ENCODE data around the gene FAM72A. TPM values are rescaled to one million over a fixed set of nuclear protein-coding genes. Genes with fewer than 3 reads are reported as not detected.
A peak's percentile ranks its signal among the peaks of the same experiment; 100 is the strongest.
"Not testable (repeated sequence)": the region's sequence is repeated elsewhere in the genome, so short reads cannot be mapped to it uniquely, and the experiment has no call there.

The FAM72A gene
- total RNA-seq, 1 donor from 2014 or later: 1.2 TPM

DNA sequence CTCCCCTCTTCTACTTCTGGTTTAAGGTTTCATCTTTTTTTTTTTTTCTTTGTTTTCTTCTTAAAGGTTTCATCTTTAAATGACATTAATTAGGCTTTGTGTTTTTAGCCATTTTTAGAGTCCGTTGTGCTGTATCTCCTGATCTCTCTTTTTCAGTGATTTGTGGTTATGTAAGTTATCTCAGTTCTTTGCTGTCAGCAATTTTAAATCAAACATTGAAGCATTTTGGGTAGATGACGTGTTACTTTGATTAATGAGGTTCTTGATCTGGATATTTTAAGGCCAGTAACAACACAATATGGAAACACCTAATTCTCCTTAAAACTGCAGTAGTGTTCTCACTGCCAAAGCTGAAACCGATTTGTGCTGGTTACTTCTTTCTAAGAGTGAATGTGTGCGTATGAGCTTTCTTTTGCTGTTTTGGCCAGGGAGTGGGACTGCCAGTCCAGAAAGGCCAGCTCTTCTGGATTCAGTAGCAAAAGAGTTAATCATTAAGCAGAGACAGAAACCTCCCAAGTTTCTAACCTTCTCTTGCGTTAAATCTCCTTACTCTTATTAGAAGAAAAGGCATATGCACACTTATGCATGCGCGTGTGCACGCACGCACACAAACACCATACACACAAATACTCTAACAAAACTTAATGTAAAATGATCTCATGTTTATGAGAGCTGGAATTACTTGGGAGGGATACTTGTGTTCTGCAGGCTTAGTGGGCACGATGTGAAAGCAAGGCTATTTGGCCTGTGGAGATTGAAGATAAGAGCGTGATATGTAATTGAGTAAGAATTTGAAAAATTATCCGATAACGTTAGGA, 17.1 kb upstream of the FAM72A start:
- intact Hi-C loops (cut with DNase I); DNase-seq: not testable (repeated sequence)
- peak; percentile 23 for ATAC-seq (ENCODE audit: poor library complexity)

DNA sequence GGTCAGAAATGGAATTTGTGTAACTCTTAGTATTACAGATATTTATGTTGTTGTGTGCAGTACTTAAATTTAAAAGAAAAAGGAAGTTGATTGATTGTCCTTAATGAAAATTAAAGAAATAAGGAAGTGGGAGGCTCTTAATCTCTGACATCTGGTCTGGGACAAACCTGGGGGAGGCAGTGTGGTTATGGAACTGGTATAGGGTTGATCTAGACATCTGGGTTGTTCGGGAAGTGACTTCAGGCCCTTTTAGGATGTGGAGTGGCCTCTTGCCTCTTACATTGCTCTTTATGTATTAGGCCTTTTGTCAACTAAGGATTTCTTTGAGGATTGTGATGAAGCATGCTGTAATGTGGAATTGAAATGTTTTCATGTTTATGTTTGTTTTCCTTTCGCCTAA, 16.1 kb upstream of the FAM72A start:
- DNase-seq; intact Hi-C loops (cut with DNase I): not testable (repeated sequence)
- peak; percentile 54 for ATAC-seq (ENCODE audit: poor library complexity)

DNA sequence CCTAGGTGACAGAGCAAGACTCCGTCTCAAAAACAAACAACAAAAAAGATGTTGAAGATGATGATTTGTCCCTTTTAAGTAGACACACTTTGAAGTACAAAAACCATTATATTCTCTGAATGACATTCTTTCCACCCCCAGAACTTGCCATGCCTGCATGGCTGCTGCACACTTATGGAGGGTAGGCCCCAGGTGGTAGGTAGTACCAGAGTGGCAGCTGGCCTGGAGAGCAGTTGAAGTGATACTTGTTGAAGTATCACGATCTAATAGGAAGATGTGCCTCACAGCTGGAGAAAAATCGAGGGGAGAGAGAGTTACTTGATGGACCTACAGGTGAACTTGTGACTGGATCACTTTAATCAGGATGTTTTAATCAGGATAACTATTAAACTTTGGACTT, 15.6 kb upstream of the FAM72A start:
- DNase-seq; ATAC-seq (ENCODE audit: poor library complexity); intact Hi-C loops (cut with DNase I): not testable (repeated sequence)

- intact Hi-C loops (cut with DNase I); ATAC-seq (ENCODE audit: poor library complexity); DNase-seq: not testable (repeated sequence)
Observed at GRCh38 chr1:206215600-206216392, 13.2 kb upstream of the FAM72A start.

GRCh38 chr1:206210802-206211201, 8.2 kb upstream of the FAM72A start:
- DNase-seq; ATAC-seq (ENCODE audit: poor library complexity); intact Hi-C loops (cut with DNase I): not testable (repeated sequence)

DNA sequence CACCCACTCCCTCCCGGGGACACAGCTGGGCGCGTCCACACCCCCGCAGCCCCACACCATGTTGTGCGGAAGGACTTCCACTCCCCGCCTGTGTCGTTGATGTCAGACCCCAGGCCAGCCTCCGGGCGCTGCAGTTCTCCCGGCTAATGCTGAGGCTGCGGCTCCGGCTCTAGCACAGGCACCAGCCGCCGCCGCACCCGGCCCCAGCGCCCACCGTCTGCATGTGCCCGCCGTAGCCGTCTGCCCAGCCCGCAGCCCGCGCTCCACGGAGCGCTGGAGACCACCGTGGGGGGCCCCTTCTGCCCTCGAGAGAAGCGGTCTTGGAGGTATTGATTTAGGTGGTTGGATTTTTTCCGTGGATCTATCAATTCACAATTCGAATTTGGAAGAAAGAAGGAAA, 2.9 kb upstream of the FAM72A start:
- DNase-seq; ATAC-seq (ENCODE audit: poor library complexity); intact Hi-C loops (cut with DNase I): not testable (repeated sequence)

GRCh38 chr1:206204871-206205270, 2.2 kb upstream of the FAM72A start:
- DNase-seq; intact Hi-C loops (cut with DNase I): not testable (repeated sequence)

GRCh38 chr1:206204159-206204511, 1.5 kb upstream of the FAM72A start:
- ATAC-seq (ENCODE audit: poor library complexity); intact Hi-C loops (cut with DNase I): not testable (repeated sequence)
- DNase-seq: peak; percentile 39

More at GRCh38 chr1:206204871-206205270, 2.2 kb upstream of the FAM72A start:
- not testable (repeated sequence) for ATAC-seq (ENCODE audit: poor library complexity)

- DNase-seq (peak; percentile 77), ATAC-seq (ENCODE audit: poor library complexity) (peak; percentile 42)
- intact Hi-C loops (cut with DNase I): not testable (repeated sequence)
Observed at GRCh38 chr1:206203364-206204158, 922 bp upstream of the FAM72A start, which contains the start of gene SRGAP2. SRGAP2 (plus strand) TSS chr1:206203541; CDS start chr1:206205971, 2,430 bp downstream.

GRCh38 chr1:206196748-206197424, 5.8 kb downstream of the FAM72A start:
- intact Hi-C loops (cut with DNase I); DNase-seq; ATAC-seq (ENCODE audit: poor library complexity): not testable (repeated sequence)

- ATAC-seq (ENCODE audit: poor library complexity); intact Hi-C loops (cut with DNase I); DNase-seq: not testable (repeated sequence)
Observed at GRCh38 chr1:206195182-206195581, 7.5 kb downstream of the FAM72A start.

GRCh38 chr1:206186826-206187225, 15.8 kb downstream of the FAM72A start:
- DNase-seq; intact Hi-C loops (cut with DNase I); ATAC-seq (ENCODE audit: poor library complexity): not testable (repeated sequence)

- DNase-seq; ATAC-seq (ENCODE audit: poor library complexity); intact Hi-C loops (cut with DNase I): not testable (repeated sequence)
Observed at GRCh38 chr1:206185778-206186177, 16.9 kb downstream of the FAM72A start.

- ATAC-seq (ENCODE audit: poor library complexity); DNase-seq; intact Hi-C loops (cut with DNase I): not testable (repeated sequence)
Observed at GRCh38 chr1:206183788-206184187, 18.9 kb downstream of the FAM72A start.

DNA sequence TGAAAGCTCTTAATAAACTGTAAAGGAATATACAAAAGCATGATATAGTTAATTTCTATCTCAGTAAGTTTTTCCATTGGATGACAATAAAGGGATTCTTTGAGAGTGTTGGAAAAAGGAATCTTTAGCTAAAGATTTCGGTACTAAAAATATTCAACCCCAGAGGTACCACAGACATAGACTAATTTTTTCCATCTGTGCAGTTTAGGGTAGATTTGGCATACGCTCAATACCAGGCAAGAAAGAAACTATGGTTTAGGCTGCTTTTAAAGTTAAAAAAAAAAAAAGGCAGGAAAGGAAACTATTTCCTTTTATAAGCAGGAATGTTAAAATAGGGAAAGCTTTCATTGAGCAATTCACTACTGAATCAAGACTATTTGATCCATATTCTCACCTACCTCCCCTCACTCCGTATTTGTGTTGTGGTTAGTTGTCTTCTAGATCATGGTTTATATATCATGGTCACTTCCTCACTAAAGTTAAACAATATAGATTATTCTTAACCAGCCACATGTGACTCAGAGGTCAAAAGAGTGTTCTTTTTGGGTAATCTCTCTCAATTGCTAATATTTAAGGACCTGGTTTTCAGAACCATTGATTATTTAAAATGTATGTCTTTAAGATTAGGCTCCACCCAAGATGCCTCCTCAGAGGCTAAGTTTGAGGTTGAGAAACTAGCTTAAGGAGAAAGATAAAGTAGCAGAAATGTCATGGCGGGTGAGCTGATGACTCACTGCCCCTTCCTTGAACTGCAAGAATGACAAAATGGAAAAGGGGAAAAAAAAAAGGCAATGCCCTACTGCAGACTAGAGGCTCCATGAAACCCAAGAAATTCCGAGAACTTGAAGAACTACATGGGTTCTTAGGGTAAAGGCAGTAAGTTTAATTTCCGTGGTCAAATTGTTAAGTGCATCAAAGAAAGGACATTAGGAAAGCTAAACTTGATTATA, 20.0 kb downstream of the FAM72A start:
- ATAC-seq (ENCODE audit: poor library complexity); intact Hi-C loops (cut with DNase I); DNase-seq: not testable (repeated sequence)

DNA sequence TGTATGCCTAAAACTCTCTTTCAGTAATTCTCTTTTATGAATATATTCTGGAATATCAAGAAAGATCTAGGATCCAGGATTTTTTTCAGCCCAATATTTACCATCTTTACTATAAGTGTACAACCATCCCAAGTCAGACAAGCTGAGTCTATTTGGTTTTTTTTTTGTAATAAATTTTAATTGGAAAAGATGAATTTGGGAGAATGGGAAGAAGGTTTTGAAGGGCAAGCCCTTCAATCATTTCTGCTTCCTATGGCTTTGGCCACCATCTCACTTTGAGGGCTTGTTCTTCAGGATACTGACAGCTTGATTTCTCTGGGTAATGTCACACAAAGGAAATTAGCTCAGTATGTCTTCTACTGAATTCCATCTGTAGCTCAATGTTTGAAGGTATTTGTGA, 23.0 kb downstream of the FAM72A start:
- ATAC-seq (ENCODE audit: poor library complexity); intact Hi-C loops (cut with DNase I): not testable (repeated sequence)

More for the DNA sequence above, 23.0 kb downstream of the FAM72A start:
- DNase-seq: not testable (repeated sequence)

Measured in Right ventricle myocardium superior (tissue), 1 donor.